CD4-positive, CD25-positive, alpha-beta regulatory T cell (primary cell): ENCODE measurements around the gene PPM1H. TPM values are rescaled to one million over a fixed set of nuclear protein-coding genes. Genes with fewer than 3 reads are reported as not detected.

Source experiments
- ATAC-seq, 2 donors: fragments of 150-1000 bp; cut with Tn5 transposase; one replicate each; pipeline ENCODE4 v1.10.0; 2021; ENCODE audit warnings: low read depth in 2 of 2, moderate number of reproducible peaks in 2 of 2, moderate library complexity in 1 of 2
- DNase-seq, 3 donors: peaks; one replicate each; pipeline versions ENCODE4 v3.0.0 to v3.0.0-alpha.2; 2012 to 2022; ENCODE audit warnings: mixed read lengths in 1 of 3
- H3K27ac ChIP-seq: one replicate; pipeline ENCODE4 v1.7.0; 2013; ENCODE audit warnings: mild to moderate bottlenecking, low read length; ENCODE audit not compliant: insufficient read depth, poor library complexity, severe bottlenecking
- H3K27me3 ChIP-seq: one replicate; pipeline ENCODE4 v1.7.0; 2013; ENCODE audit warnings: low read length; ENCODE audit not compliant: control insufficient read depth, insufficient read depth
- H3K36me3 ChIP-seq: one replicate; pipeline ENCODE4 v1.7.0; 2013; ENCODE audit warnings: mild to moderate bottlenecking, low read length, moderate library complexity; ENCODE audit not compliant: control insufficient read depth, insufficient read depth
- H3K4me1 ChIP-seq: 2 replicates; pipeline ENCODE4 v1.7.0; 2013; ENCODE audit warnings: mild to moderate bottlenecking, low read length; ENCODE audit not compliant: insufficient read depth, control insufficient read depth, poor library complexity, severe bottlenecking
- H3K4me3 ChIP-seq: one replicate; pipeline ENCODE4 v1.7.0; 2013; ENCODE audit warnings: low read depth, mild to moderate bottlenecking, low read length, moderate library complexity
- H3K9me3 ChIP-seq, 2 experiments: 1 replicate in 1 of 2; 2 replicates in 1 of 2; pipeline ENCODE4 v1.7.0; 2013; ENCODE audit warnings: low read length in 2 of 2, mild to moderate bottlenecking in 1 of 2, moderate library complexity in 1 of 2; ENCODE audit not compliant: control insufficient read depth in 2 of 2
- H3K27ac Mint-ChIP-seq, 3 donors: one replicate each; pipeline ENCODE4 v1.8.0; 2020 to 2022; ENCODE audit warnings: mild to moderate bottlenecking in 3 of 3, mixed read lengths in 3 of 3, moderate library complexity in 2 of 3
- H3K27me3 Mint-ChIP-seq: one replicate; pipeline ENCODE4 v1.8.0; 2022; ENCODE audit warnings: mild to moderate bottlenecking, mixed read lengths
- H3K36me3 Mint-ChIP-seq: one replicate; pipeline ENCODE4 v1.8.0; 2020; ENCODE audit warnings: mixed read lengths
- H3K4me1 Mint-ChIP-seq, 4 donors: one replicate each; pipeline ENCODE4 v1.8.0; 2020 to 2022; ENCODE audit warnings: mixed read lengths in 4 of 4, mild to moderate bottlenecking in 1 of 4
- H3K4me3 Mint-ChIP-seq, 4 donors: one replicate each; pipeline ENCODE4 v1.8.0; 2020 to 2022; ENCODE audit warnings: mild to moderate bottlenecking in 4 of 4, mixed read lengths in 4 of 4, moderate library complexity in 3 of 4
- H3K9me3 Mint-ChIP-seq, 7 donors: one replicate each; pipeline ENCODE4 v1.8.0; 2020 to 2022; ENCODE audit warnings: mixed read lengths in 7 of 7, mild to moderate bottlenecking in 3 of 7, moderate library complexity in 2 of 7
- polyA plus RNA-seq, 4 donors: library from polyadenylated mRNA; unstranded; fragments of 300-500 nt; fragmentation: Illumina TruSeq; gene quantifications; one replicate each; pipeline ENCODE4 v1.2.3, GENCODE V29; 2021
- total RNA-seq: library from RNA; stranded (reverse); gene quantifications from one replicate; pipeline ENCODE4 v1.2.3, GENCODE V29; 2022

PPM1H gene
- total and polyA plus RNA-seq, 5 donors from 2014 or later: 0.03 to 0.99 TPM; not detected in 3

DNA sequence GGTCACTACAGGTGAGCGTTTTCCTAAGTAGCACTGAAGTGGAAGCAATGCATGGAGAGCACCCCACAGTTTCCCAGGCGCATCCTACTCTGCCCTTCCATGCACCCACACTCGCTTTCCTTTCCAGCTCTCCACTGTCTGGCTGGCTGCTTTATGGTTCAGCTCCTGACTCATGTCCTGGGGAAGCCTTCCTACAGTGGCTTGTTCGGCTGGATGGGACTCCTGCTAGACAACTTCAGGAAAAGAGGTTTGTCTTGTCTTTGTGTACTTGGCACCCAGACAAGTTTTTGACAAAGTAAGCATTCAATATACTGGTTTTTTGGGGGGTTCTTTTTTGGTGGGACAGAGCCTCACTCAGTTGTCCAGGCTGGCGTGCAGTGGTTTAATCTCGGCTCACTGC, 21.6 kb downstream of the PPM1H start:
- no peaks in the 10 kb centered on the region for H3K4me1 Mint-ChIP-seq

DNA sequence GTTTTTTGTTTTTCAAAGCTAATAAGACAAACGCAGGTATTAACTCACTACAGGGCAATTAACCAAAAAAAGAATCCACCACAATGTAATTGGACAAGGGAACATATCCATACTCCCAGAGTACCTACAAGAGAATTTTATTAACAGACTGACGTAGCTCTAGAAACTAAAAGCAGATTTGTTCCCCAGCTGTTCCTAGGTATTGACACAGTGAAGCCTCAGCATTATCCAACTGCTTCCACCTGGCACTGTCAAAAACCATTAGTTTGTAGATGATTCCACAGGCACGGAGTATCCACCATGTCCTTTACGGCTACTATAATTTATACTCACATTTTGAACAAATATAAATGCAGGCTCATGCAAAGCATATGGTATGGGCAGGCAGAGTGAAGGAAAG, 22.3 kb downstream of the PPM1H start:
- Histone ChIP-seq H3K4me1 (no peaks in the 10 kb centered on the region), H3K27ac (no peak overlapping the region), H3K36me3 (no peaks in the 10 kb centered on the region), H3K9me3 (no peaks in the 10 kb centered on the region), H3K4me3 (no peak overlapping the region), H3K27me3 (no peaks in the 10 kb centered on the region)
- H3K4me3 Mint-ChIP-seq: no peak overlapping the region
- H3K9me3 Mint-ChIP-seq: peaks cover 0 to 6% (median 0%) of the 10 kb centered on the region in 7 donors
- no peak for ATAC-seq
- H3K4me1 Mint-ChIP-seq: no peaks in the 10 kb centered on the region
- no peaks in the 10 kb centered on the region for H3K36me3 Mint-ChIP-seq
- no peak overlapping the region for H3K27ac Mint-ChIP-seq
- peaks cover 10% of the 10 kb centered on the region for H3K27me3 Mint-ChIP-seq
- no peak for DNase-seq

More for the DNA sequence above, 21.6 kb downstream of the PPM1H start:
- Mint-ChIP-seq H3K36me3 (no peaks in the 10 kb centered on the region), H3K27ac (no peak overlapping the region), H3K27me3 (peaks cover 10% of the 10 kb centered on the region), H3K4me3 (no peak overlapping the region), H3K9me3 (peaks cover 0 to 6% (median 0%) of the 10 kb centered on the region in 7 donors)
- no peaks in the 10 kb centered on the region for H3K27me3 ChIP-seq
- no peaks in the 10 kb centered on the region for H3K36me3 ChIP-seq
- ATAC-seq: no peak
- no peaks in the 10 kb centered on the region for H3K4me1 ChIP-seq
- no peaks in the 10 kb centered on the region for H3K9me3 ChIP-seq
- no peak overlapping the region for H3K27ac ChIP-seq
- DNase-seq: no peak
- no peak overlapping the region for H3K4me3 ChIP-seq

DNA sequence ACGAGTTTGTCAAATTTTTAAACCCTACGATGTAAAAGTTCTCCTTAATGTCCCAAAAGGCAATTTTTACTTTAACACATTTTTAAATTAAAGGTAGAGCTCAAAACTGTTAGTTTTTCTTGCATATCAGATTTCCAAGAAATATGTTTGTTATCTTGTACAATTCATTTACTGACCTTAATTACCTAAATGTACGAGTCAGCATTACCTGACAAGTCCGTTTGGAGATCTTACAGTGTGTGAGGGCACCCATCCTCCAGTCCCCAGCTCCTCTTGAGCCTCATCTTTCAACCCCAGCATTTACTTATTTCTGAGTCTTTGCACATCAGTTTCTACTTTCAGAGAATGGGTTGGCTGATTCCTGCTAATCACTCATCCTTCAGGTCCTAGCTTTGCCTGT, 23.7 kb downstream of the PPM1H start:
- DNase-seq: no peak
- peaks cover 10% of the 10 kb centered on the region for H3K27me3 Mint-ChIP-seq
- H3K4me3 Mint-ChIP-seq: no peak overlapping the region
- no peaks in the 10 kb centered on the region for H3K4me1 Mint-ChIP-seq
- Histone ChIP-seq H3K4me3 (no peak overlapping the region), H3K27me3 (no peaks in the 10 kb centered on the region), H3K4me1 (no peaks in the 10 kb centered on the region), H3K27ac (no peak overlapping the region), H3K9me3 (no peaks in the 10 kb centered on the region), H3K36me3 (no peaks in the 10 kb centered on the region)
- no peak for ATAC-seq
- H3K36me3 Mint-ChIP-seq: no peaks in the 10 kb centered on the region
- peaks cover 0 to 6% (median 0%) of the 10 kb centered on the region in 7 donors for H3K9me3 Mint-ChIP-seq
- no peak overlapping the region for H3K27ac Mint-ChIP-seq

DNA sequence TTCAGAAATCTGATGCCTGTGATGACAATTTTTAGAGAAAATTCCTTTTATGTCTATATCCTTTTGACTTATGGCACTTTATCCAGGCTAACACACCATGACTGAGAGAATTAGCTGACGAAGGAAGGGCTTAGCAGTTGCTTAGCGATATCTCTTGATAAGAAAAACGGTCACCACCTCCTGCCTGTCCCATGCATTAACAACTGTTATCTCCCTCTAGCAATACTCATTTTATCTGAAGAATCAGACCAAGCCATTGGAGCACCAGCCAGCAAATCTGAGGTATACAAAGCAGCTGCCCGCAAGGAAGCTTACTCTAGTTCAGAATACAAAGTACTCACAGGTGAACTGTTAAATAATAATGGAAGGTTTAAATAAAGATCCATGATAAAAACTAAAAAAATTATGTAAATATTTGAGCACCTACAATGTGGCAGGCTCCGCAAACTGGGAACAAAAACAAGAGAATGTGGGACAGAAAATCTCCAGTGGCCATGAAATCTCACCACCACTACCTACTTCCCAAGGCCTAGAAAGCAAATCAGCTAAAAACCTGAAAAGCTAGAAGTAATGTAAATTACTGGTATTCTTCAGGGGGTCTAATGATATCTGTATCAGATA, 24.3 kb downstream of the PPM1H start:
- no peak overlapping the region for H3K27ac ChIP-seq
- no peaks in the 10 kb centered on the region for H3K9me3 ChIP-seq
- no peak overlapping the region for H3K4me3 ChIP-seq
- Mint-ChIP-seq H3K36me3 (no peaks in the 10 kb centered on the region), H3K4me3 (no peak overlapping the region), H3K4me1 (no peaks in the 10 kb centered on the region), H3K27ac (no peak overlapping the region), H3K9me3 (peaks cover 0 to 6% (median 0%) of the 10 kb centered on the region in 7 donors), H3K27me3 (peaks cover 10% of the 10 kb centered on the region)
- H3K36me3 ChIP-seq: no peaks in the 10 kb centered on the region
- ATAC-seq (no peak), DNase-seq (no peak)
- no peaks in the 10 kb centered on the region for H3K27me3 ChIP-seq
- H3K4me1 ChIP-seq: no peaks in the 10 kb centered on the region

GRCh38 chr12:62909340-62909739, 25.6 kb downstream of the PPM1H start:
- no peak overlapping the region for H3K4me3 ChIP-seq
- no peak overlapping the region for H3K27ac ChIP-seq
- Mint-ChIP-seq H3K4me1 (no peaks in the 10 kb centered on the region), H3K27ac (no peak overlapping the region), H3K4me3 (no peak overlapping the region), H3K36me3 (no peaks in the 10 kb centered on the region), H3K27me3 (peaks cover 9% of the 10 kb centered on the region), H3K9me3 (peaks cover 0 to 3% (median 0%) of the 10 kb centered on the region in 7 donors)
- H3K36me3 ChIP-seq: no peaks in the 10 kb centered on the region
- no peak for DNase-seq
- no peaks in the 10 kb centered on the region for H3K27me3 ChIP-seq
- no peaks in the 10 kb centered on the region for H3K4me1 ChIP-seq
- no peaks in the 10 kb centered on the region for H3K9me3 ChIP-seq
- no peak for ATAC-seq

DNA sequence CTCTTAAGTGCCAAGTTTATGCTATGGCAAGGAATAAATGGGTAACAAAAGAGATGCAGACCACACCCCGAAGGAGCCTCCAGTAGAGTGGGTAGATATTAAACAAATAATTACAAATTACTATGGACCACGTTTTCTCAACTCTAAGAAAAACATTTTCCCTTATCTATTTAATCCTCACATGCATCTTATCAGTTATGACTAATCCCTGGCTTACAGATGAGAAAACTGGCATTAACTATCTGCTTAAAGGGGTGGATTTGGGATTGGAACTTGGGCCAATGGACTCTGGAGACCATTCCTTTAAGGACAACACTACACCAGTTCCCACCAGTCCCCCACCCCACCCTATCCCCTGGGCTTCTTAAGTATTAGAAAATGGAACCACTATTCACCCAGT, 26.3 kb downstream of the PPM1H start:
- H3K4me1 ChIP-seq: no peaks in the 10 kb centered on the region
- no peaks in the 10 kb centered on the region for H3K4me1 Mint-ChIP-seq
- H3K36me3 Mint-ChIP-seq: no peaks in the 10 kb centered on the region
- no peak overlapping the region for H3K4me3 Mint-ChIP-seq
- peaks cover 5% of the 10 kb centered on the region for H3K27me3 Mint-ChIP-seq
- H3K36me3 ChIP-seq: no peaks in the 10 kb centered on the region
- H3K27ac ChIP-seq: no peak overlapping the region
- DNase-seq: no peak
- H3K27me3 ChIP-seq: no peaks in the 10 kb centered on the region
- no peak overlapping the region for H3K4me3 ChIP-seq
- H3K9me3 ChIP-seq: no peaks in the 10 kb centered on the region
- peaks cover 0 to 3% (median 0%) of the 10 kb centered on the region in 7 donors for H3K9me3 Mint-ChIP-seq
- no peak overlapping the region for H3K27ac Mint-ChIP-seq
- no peak for ATAC-seq

- no peaks in the 10 kb centered on the region for H3K36me3 ChIP-seq
- no peak overlapping the region for H3K4me3 Mint-ChIP-seq
- H3K4me1 ChIP-seq: no peaks in the 10 kb centered on the region
- no peak overlapping the region for H3K27ac Mint-ChIP-seq
- no peak overlapping the region for H3K4me3 ChIP-seq
- peaks cover 5% of the 10 kb centered on the region for H3K27me3 Mint-ChIP-seq
- H3K9me3 ChIP-seq: no peaks in the 10 kb centered on the region
- no peak overlapping the region for H3K27ac ChIP-seq
- no peaks in the 10 kb centered on the region for H3K36me3 Mint-ChIP-seq
- DNase-seq (no peak), ATAC-seq (no peak)
- H3K9me3 Mint-ChIP-seq: peaks cover 0 to 3% (median 0%) of the 10 kb centered on the region in 7 donors
- H3K4me1 Mint-ChIP-seq: no peaks in the 10 kb centered on the region
- no peaks in the 10 kb centered on the region for H3K27me3 ChIP-seq
Observed at GRCh38 chr12:62907561-62907960, 27.4 kb downstream of the PPM1H start.

DNA sequence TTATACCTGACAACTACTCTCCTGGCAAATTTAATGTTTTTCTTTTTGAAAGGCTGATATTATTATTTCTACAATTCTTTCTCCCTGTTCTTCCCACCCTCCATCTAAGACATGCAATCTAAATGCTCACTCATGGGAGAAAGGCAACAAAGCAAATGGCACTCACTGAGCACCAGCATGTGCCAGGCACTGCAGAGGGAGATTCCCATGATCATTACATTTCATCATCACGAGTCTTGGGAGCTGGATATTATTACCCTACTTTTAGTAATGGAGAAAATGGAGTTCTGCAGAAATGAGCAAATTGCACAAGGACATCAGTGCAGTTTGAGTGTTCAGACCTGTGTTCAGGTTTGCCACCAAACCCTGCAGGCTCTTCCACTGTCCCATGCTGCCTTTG, 27.9 kb downstream of the PPM1H start:
- Mint-ChIP-seq H3K9me3 (peaks cover 0 to 3% (median 0%) of the 10 kb centered on the region in 7 donors), H3K36me3 (no peaks in the 10 kb centered on the region), H3K27me3 (peaks cover 5% of the 10 kb centered on the region), H3K27ac (no peak overlapping the region), H3K4me1 (no peaks in the 10 kb centered on the region), H3K4me3 (no peak overlapping the region)
- no peak overlapping the region for H3K27ac ChIP-seq
- no peaks in the 10 kb centered on the region for H3K9me3 ChIP-seq
- no peak for ATAC-seq
- no peaks in the 10 kb centered on the region for H3K4me1 ChIP-seq
- H3K36me3 ChIP-seq: no peaks in the 10 kb centered on the region
- DNase-seq: no peak
- no peak overlapping the region for H3K4me3 ChIP-seq
- no peaks in the 10 kb centered on the region for H3K27me3 ChIP-seq
